GM21737 (cell line): ENCODE data around the gene ALG5.

ENCODE experiments used
- ATAC-seq: cut with Tn5 transposase; IDR thresholded peaks from one replicate; pipeline ENCODE4 v1.9.1; 2021; ENCODE audit warnings: mild to moderate bottlenecking, moderate library complexity; ENCODE audit not compliant: unreplicated experiment

Gene ALG5

DNA sequence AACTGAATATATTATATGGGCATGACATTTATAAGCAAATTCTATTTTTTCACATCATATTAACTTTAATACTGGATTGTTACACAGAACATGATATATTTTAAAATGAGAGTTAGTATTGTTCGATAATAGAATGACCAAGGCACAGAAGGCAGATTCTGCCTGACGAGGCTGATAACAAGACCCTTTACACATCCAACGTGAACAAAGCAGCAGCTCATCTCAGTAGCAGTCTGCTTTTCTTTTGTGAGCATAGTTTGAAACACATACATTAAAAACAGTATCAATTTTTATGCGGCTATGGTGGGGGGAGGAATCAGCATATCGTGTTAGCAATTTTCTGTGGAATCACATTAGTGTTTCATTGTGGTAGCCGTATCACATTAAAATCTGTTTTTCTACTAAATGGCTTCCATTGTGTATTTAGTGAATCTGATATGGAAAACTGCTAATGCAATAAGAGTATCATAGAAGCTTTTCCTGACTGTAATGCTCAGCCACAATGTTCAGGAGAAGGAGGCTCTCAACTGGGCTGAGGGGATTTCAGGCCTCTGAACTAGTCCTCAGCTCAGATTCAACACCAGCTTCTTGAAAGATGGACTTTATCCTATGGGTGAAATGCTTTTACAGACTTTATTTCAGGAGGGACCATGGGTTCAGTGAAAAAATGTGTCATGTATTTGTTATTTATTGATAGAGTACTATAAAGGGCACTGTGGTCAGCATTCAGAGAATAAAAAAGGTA is 83.1 kb downstream of the ALG5 start:
- ATAC-seq, result no peak

- no peak for ATAC-seq
Observed at GRCh38 chr13:36915106-36915505, 84.0 kb downstream of the ALG5 start.

DNA sequence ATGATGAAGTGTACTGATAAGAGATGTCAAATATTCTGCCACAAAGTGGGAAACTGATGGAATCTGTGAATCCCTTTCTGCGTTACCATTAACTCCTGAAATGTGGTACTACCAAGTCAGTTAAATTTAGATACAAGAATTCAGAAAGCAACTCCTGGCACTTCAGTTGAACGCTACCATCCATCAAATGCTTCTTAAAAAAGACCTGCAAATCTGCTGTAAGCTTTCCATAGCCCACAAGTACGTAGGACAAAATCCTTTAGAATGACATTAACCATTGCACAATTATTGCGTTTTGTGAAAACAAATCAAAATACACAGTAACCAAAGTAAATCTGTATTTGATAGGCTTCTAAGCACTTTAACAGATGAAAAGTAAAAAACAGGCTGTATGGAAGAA is 84.5 kb downstream of the ALG5 start:
- no peak for ATAC-seq

DNA sequence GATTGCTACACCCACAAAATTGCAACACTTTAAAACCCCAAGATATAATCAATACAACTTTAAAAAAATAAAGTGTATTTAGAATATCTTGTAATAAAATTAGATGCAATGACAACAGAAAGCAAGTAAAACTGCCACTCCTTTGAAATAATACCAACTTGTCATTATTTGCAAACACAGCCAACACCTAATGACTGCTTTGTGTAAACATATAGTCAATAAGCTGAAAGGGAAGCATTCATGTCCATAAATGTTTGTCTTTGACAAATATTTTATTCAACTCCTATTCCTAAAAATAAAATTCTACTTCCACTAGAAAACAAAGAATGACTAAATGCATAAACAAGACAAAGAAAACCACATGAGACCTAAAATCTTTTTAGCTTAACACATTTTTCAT is 85.7 kb downstream of the ALG5 start:
- no peak for ATAC-seq

GRCh38 chr13:36912973-36913372 is 86.2 kb downstream of the ALG5 start:
- ATAC-seq, result no peak

GRCh38 chr13:36912369-36912768 is 86.8 kb downstream of the ALG5 start:
- ATAC-seq, result no peak

DNA sequence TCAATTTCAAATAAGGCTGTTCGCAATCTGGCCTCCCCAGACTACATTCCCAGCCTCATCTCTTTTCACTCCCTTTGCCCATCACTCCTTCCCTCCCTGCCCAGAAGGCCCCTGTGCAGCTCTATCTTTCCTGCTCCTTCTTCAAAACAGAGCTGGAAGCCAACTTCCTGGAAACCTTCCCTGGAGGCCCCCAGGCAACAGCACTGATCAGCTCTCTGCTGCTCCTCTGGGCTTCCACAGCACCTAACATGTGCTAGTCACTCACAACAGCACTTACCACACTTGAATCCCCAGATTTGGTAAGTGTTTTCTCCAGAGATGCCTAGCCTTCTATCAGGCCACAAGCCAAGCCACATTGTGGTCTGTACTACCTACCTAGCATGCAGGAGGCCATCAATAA is 88.6 kb downstream of the ALG5 start:
- ATAC-seq, result no peak

GRCh38 chr13:36907821-36908220 is 91.3 kb downstream of the ALG5 start:
- ATAC-seq, result no peak

DNA sequence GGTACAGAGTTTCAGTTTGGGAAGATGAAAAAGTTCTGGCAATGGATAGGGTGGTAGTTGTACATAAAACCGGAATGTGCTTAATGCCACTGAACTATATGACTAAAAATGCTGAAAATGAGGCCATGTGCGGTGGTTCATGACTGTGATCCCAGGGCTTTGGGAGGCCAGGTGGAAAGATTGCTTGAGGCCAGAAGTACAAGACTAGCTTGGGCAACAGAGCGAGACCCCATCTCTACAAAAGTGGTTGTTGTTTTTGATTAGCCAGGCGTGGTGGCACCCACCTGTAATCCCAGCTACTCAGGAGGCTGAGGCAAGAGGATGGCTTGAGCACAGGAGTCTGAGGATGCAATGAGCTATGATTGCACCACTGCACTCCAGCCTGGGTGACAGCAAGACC is 91.9 kb downstream of the ALG5 start:
- no peak for ATAC-seq

DNA sequence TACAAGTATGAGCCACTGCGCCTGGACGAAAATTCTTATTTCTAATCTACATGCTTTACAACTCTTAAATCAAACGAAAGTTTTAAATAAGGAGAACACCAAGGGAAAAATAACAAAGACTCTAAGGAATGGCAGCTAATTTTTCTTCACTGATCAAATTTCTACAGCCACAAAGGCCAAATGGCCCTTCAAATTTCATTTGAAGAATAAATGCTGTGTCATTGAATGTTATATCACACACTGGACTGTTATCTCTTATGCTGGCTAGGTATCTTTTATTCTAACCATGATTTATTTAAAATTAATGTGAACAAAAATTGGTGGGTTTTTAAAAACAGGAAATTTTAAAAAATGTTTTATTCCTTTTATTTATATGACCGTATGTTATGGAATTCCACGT is 93.2 kb downstream of the ALG5 start:
- ATAC-seq, result no peak

DNA sequence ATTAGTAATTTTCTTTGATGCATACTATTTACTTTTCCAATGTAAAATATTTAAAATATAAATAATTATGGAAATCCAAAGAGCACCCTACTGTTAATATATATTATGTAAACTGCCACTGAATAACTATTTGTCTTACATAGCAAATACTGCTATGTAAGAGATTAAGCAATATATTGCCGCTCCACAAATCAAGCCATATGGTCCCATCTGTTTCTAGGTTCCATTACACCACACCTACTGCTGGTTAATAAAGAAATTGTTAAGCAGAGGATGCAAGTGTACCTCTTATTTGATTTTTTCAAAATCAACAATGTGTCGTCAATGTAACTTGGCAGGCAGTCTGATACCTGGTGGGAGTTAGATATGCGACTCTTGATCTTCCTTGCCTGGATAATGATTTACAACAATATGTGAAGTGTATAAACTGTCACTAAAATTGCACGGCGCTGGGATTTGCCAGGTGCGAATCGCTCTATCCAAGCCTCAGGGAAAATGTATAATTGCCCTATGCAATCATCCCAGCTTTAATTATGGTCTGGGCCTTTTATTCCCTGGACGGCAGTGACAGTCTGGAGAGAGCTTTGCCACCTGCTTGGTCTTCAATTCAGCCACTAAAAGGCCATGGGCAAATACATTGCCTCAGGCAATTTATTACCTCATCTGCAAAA is 95.1 kb downstream of the ALG5 start:
- no peak for ATAC-seq
